ENCODE results near the gene DST.

The DST gene

DNA sequence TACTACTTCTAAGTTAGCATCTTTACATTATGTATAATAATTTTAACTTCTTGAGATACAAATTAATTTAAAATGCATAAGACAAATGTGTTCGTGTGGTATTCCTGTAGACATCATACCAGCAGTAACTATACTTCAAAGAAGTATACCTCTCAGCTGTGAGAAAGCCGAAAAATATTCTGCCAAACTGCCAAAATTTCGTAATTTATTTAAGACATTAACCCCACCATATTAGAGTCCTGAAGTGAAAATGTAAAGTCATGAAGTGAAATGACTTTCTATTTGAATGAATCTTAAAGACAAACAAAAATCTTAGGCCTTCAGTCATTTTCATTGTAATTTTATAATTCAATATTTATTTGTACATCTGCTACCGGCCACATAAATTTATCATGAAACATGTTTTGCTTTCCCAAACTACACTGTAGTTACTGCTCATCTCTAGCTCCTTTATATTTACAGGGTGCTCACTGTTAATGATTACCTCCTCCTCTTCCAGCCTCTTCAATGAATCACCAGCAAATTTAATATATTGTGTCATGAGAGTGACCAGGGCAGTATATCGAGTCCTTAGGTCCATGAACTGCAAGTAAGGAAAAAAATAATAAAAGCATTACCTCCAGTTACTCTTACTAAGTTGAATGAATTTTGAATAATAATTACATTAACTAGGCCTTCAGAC is 18.5 kb downstream of the DST start:
- H3K4me3 ChIP-seq (ENCODE audit: low read depth, low read length), result no peak overlapping the region
- TF ChIP-seq, protein P1, sequence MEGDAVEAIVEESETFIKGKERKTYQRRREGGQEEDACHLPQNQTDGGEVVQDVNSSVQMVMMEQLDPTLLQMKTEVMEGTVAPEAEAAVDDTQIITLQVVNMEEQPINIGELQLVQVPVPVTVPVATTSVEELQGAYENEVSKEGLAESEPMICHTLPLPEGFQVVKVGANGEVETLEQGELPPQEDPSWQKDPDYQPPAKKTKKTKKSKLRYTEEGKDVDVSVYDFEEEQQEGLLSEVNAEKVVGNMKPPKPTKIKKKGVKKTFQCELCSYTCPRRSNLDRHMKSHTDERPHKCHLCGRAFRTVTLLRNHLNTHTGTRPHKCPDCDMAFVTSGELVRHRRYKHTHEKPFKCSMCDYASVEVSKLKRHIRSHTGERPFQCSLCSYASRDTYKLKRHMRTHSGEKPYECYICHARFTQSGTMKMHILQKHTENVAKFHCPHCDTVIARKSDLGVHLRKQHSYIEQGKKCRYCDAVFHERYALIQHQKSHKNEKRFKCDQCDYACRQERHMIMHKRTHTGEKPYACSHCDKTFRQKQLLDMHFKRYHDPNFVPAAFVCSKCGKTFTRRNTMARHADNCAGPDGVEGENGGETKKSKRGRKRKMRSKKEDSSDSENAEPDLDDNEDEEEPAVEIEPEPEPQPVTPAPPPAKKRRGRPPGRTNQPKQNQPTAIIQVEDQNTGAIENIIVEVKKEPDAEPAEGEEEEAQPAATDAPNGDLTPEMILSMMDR (IDR thresholded peaks at IDR 0.05; ENCODE audit: low read depth, low read length), result no peak
- in situ Hi-C loops (cut with HindIII; ENCODE audit: low sequenced_read_pairs), result no loop called here
- no peak for DNase-seq (ENCODE audit: low read depth, low spot score)

DNA sequence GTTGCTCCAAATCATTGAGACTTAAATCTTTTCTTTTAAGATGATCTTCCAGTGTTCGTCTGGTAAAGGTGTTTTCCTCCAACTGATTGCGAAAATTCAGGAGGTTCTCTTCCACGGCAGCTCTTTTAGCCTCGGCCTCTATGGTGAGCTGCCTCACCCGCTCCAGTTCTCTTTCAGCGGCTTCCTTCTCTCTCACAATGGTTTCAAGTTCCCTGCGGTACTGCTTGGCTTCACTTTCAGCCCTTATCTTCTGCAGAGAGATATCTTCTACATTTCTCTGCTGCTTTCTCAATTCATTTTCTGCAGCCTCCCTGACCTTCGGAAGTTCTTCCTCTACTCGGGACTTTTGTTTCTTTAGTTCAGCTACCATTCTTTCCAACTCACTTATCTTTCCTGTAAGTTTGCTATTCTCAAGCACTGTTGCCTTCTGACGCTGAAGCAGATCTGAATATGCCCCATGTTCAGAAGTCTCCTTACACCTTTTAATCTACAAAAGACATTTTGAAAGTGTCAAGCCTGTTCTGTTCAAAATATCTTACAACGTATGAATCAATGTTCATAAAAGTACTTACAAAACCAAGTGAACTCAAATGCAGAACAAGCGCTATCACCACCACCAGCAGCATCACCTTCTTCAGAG is 22.3 kb downstream of the DST start:
- TF ChIP-seq, protein P1 (IDR thresholded peaks at IDR 0.05; ENCODE audit: low read depth, low read length), result no peak
- no peak overlapping the region for H3K4me3 ChIP-seq (ENCODE audit: low read depth, low read length)
- DNase-seq (ENCODE audit: low read depth, low spot score), result no peak
- in situ Hi-C loops (cut with HindIII; ENCODE audit: low sequenced_read_pairs), result no loop called here

DNA sequence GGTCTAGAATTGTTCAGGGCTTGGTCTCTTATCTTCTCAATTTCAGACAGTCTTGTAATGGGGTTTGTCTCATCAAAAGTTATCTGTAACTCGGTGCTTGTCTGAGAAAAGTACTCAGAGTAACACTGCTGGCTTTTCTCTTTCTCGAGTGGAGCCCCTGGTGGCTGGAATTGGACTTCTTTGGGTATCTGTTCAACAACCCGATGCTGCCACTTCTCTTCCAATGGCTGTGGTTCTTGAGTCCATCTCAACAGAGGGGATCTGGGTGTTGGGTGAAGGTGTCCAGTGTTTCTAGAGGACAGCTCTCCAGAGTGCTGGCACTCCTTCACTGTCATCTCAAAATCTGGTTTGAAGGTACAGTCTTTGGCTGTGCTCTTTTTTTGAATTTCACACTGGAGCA is 24.6 kb downstream of the DST start:
- no peak for DNase-seq (ENCODE audit: low read depth, low spot score)
- no peak overlapping the region for H3K4me3 ChIP-seq (ENCODE audit: low read depth, low read length)
- TF ChIP-seq, protein P1 (IDR thresholded peaks at IDR 0.05; ENCODE audit: low read depth, low read length), result peak; percentile 9
- in situ Hi-C loops (cut with HindIII; ENCODE audit: low sequenced_read_pairs), result no loop called here

DNA sequence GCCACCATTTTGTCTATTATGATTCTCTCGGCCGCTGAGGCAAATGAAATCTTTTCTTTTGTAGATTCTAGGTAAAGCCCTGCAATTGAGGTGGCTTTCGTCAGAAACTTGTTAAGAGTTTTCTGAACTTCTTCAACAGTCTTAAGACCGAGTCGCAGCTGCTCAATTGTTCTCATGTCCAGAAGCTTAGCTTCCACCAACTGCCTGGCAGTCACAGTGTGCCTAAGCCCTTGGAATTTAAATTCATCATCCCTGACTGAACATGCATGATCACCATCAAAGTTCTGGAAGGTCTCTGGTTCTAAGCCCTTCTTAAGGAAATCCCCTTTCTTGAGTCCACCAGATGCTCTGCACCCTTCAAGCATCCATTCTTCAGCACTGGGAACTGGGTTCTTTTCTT is 25.7 kb downstream of the DST start:
- H3K4me3 ChIP-seq (ENCODE audit: low read depth, low read length), result no peak overlapping the region
- no peak for DNase-seq (ENCODE audit: low read depth, low spot score)
- in situ Hi-C loops (cut with HindIII; ENCODE audit: low sequenced_read_pairs), result no loop called here
- TF ChIP-seq, protein P1 (IDR thresholded peaks at IDR 0.05; ENCODE audit: low read depth, low read length), result no peak

DNA sequence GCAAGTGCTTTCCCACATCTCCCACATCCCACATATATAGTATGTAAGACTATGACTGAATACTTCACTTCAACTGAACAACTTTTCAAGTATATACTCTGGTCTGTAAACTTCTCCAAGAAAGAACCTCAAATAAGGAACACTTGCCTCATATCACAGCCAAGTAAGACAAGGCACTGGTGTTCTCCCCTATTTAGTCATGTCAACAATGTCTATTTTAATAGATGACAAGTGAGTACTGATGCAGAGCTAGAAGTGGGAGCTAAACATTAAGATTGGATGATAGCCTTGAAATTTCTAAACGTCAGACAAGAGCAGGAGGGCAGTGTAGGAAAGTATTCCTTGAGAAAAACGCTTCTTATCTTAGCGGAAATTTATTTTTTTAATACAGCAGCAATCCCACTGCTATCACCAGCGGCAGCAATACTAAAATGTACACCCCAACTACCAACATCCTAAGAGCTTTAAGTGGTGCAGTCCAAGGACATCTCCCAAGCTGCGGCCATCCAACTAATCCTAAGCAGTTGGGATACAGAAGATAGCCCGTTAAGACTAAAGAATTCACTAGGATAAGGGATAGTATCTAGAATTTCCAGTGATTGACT is 29.3 kb downstream of the DST start:
- TF ChIP-seq, protein P1 (IDR thresholded peaks at IDR 0.05; ENCODE audit: low read depth, low read length), result no peak
- DNase-seq (ENCODE audit: low read depth, low spot score), result no peak
- H3K4me3 ChIP-seq (ENCODE audit: low read depth, low read length), result no peak overlapping the region
- in situ Hi-C loops (cut with HindIII; ENCODE audit: low sequenced_read_pairs), result no loop called here

DNA sequence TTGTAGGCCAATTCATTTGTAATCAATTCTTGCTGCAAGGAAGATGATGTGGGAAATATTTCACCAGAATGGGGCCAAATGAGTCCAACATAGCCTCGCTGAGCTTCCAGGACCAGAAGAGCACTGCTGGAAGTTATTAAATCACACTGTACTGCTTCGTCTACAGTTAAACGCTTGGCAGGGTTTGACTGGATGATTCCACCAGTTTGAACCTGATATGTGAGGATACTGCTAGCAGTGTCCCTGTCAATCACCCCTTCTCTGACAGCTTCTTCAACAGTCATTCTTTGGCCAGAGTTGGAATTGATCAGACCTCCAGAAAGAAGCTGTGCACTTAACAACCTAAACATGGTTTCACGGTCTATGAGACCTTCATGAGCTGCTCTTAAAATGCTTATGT is 34.4 kb downstream of the DST start:
- H3K4me3 ChIP-seq (ENCODE audit: low read depth, low read length), result no peak overlapping the region
- in situ Hi-C loops (cut with HindIII; ENCODE audit: low sequenced_read_pairs), result no loop called here
- TF ChIP-seq, protein P1 (IDR thresholded peaks at IDR 0.05; ENCODE audit: low read depth, low read length), result no peak
- no peak for DNase-seq (ENCODE audit: low read depth, low spot score)
